Bronchial epithelial cell (primary cell): ENCODE data around the gene PIEZO2. TPM values are rescaled to one million over a fixed set of nuclear protein-coding genes. Genes with fewer than 3 reads are reported as not detected.

Experiments
- DNase-seq: peaks from one replicate; pipeline ENCODE4 v3.0.0-alpha.2; 2010; ENCODE audit warnings: low read depth
- FAIRE-seq: peaks from 2 replicates; lab custom pipeline; 2011; peaks lifted over from hg19 to GRCh38; lab: Jason Lieb, UNC
- H3K27me3 ChIP-seq: 2 replicates; pipeline ENCODE4 v1.5.1; 2011; ENCODE audit warnings: low read length; ENCODE audit not compliant: control insufficient read depth, insufficient read depth
- H3K36me3 ChIP-seq: 2 replicates; pipeline ENCODE4 v1.5.1; 2011; ENCODE audit warnings: low read length; ENCODE audit not compliant: control insufficient read depth, insufficient read depth
- H3K4me3 ChIP-seq: 2 replicates; pipeline ENCODE4 v1.5.1; 2011; ENCODE audit warnings: mild to moderate bottlenecking, low read depth, low read length, control low read depth
- CTCF ChIP-seq: IDR thresholded peaks from 2 replicates; pipeline ENCODE4 v1.5.1; 2011; ENCODE audit warnings: mild to moderate bottlenecking, moderate library complexity, low read length, control low read depth, inconsistent platforms; ENCODE audit not compliant: insufficient read depth, severe bottlenecking
- total RNA-seq: library from RNA; depleted of rRNA; stranded (reverse); fragments of >200 nt; gene quantifications from 2 replicates; pipeline ENCODE4 v1.2.1, GENCODE V29; 2014

Gene PIEZO2
- total RNA-seq, 1 donor from 2014 or later = 1.3 TPM

- no peaks in the 10 kb centered on the region for H3K36me3 ChIP-seq
- DNase-seq (no peak), FAIRE-seq (no peak)
- H3K4me3 ChIP-seq = no peak overlapping the region
- H3K27me3 ChIP-seq = no peaks in the 10 kb centered on the region
- peak; percentile 33 for TF ChIP-seq CTCF
These were observed 14.3 kb upstream of the PIEZO2 start for GRCh38 chr18:11163665-11164064.

- FAIRE-seq (no peak), DNase-seq (no peak)
These were observed 13.5 kb upstream of the PIEZO2 start for GRCh38 chr18:11162889-11163288.

GRCh38 chr18:11162462-11162861 is 13.1 kb upstream of the PIEZO2 start:
- no peaks in the 10 kb centered on the region for H3K27me3 ChIP-seq
- DNase-seq = no peak
- H3K36me3 ChIP-seq = no peaks in the 10 kb centered on the region
- TF ChIP-seq CTCF = no peak
- no peak for FAIRE-seq
- no peak overlapping the region for H3K4me3 ChIP-seq

More at GRCh38 chr18:11162889-11163288, 13.5 kb upstream of the PIEZO2 start:
- TF ChIP-seq CTCF = no peak
- H3K27me3 ChIP-seq = no peaks in the 10 kb centered on the region
- no peak overlapping the region for H3K4me3 ChIP-seq
- H3K36me3 ChIP-seq = no peaks in the 10 kb centered on the region

GRCh38 chr18:11160313-11160712 is 10.9 kb upstream of the PIEZO2 start:
- TF ChIP-seq CTCF = no peak
- FAIRE-seq (no peak), DNase-seq (no peak)
- Histone ChIP-seq H3K27me3 (no peaks in the 10 kb centered on the region), H3K4me3 (no peak overlapping the region), H3K36me3 (no peaks in the 10 kb centered on the region)

- DNase-seq (no peak), FAIRE-seq (no peak)
- H3K4me3 ChIP-seq = no peak overlapping the region
- no peaks in the 10 kb centered on the region for H3K27me3 ChIP-seq
- TF ChIP-seq CTCF = no peak
- no peaks in the 10 kb centered on the region for H3K36me3 ChIP-seq
These were observed 10.5 kb upstream of the PIEZO2 start for GRCh38 chr18:11159844-11160243.

GRCh38 chr18:11156978-11157377 is 7.6 kb upstream of the PIEZO2 start:
- no peaks in the 10 kb centered on the region for H3K36me3 ChIP-seq
- no peak for FAIRE-seq
- TF ChIP-seq CTCF = no peak

More at GRCh38 chr18:11156978-11157377, 7.6 kb upstream of the PIEZO2 start:
- H3K4me3 ChIP-seq = no peak overlapping the region
- DNase-seq = no peak
- no peaks in the 10 kb centered on the region for H3K27me3 ChIP-seq
